Ovary (tissue), 1 donor: ENCODE results near the gene GPC3.

Source experiments
- EP300 ChIP-seq: sonication (generic); formaldehyde crosslinking; IDR thresholded peaks from one replicate; pipeline ENCODE4 v1.6.1; 2017; ENCODE audit warnings: antibody characterized with exemption
- POLR2A ChIP-seq: fragments of 450-650 bp; IDR thresholded peaks from one replicate; pipeline ENCODE4 v1.6.1; 2017; ENCODE audit warnings: antibody characterized with exemption, mild to moderate bottlenecking, moderate library complexity

DNA sequence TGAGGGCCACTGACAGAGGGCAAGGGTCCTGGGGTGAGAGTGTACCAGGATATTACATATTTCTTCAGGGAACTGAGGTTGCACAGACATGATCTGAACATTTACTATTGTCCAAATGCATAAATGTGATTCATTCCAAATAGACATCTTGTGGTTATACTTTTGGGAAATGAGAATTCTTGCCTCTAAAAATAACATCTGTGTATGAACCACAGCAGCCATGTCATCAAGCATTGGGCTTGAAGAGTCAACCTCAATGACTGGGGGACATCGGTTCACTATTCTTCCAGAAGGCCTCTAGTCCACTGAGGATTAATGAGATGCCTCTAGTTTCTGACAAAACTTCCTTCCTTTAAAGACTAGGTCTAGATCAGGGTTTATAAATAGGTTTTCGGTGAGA, 377.0 kb downstream of the GPC3 start:
- TF ChIP-seq POLR2A, result no peak
- no peak for TF ChIP-seq EP300
